GM19099 (cell line): ENCODE data around the gene SPOP.

ENCODE experiments used
- POLR2A ChIP-seq: IDR thresholded peaks from 3 replicates; pipeline ENCODE4 v1.6.1; 2011; ENCODE audit warnings: low read depth; ENCODE audit not compliant: insufficient read length; ENCODE audit errors: extremely low read depth

Gene SPOP

DNA sequence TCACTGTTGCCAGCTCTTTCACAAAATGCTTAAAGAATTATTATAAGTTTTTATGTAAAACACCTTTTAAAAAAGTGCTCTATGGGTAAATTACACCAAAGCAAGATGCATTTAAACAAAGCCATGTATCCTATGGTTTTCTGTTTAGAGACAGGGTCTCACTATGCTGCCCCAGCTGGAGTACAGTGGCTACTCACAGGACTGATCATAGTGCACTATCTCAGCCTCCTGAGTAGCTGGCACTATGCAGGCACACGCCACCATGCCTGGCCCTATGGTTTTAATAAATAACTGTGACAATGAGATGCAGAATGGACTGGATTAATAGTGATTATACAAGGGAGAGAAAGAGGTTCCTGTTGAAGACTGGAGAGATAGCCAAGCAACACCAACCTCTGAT lies 40.2 kb downstream of the SPOP start:
- no peak for TF ChIP-seq POLR2A

DNA sequence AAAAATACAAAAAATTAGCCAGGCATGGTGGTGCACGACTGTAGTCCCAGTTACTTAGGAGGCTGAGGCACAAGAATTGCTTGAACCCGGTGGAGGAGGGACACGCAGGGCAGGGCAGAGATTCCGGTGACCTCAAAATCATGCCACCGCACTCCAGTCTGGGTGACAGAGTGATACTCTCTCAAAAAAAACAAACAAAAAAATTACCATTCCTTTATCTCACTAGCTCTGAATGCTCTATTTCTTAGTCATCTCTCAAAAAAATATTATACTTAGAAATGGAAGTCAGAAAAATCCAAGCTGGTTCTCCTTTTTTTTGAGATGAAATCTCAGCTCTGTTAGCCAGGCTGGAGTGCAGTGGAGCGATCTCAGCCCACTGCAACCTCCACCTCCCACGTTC lies 40.8 kb downstream of the SPOP start:
- TF ChIP-seq POLR2A, result no peak

DNA sequence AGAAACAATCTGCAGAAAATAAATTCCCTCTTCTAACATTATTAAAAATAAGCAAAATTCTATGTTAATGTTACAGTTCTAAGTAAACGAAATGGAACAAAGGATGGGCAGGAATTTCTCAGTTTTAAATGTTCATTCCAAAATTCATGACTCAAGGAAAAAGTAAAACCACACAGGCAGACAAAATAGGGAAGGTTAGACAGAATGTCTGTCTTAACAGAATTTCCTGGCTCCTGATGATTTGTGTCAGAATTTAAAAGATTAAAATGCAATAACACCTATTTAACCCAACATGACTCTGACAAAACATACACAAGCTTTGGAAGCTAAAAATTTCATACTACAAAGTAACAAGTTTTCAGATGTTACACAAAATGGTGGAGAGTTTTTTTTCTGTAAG lies 42.8 kb downstream of the SPOP start:
- no peak for TF ChIP-seq POLR2A

DNA sequence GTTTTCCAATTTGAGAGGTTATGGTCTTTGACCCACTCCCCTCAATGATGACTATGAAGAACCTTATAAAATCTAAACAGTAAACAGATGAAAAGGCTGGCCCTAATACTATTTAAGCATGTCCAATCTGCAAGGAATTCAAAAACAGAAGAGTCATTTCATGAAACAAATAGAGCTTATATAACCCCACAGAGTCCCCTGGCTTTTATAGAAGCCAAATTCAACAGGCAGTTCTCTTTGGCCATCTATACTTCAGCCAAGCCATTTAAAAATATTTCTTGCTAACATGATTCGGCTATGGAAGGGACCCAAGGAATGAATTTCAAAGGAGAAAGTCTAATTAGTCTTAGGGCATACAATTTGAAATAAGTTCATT lies 43.4 kb downstream of the SPOP start:
- no peak for TF ChIP-seq POLR2A

DNA sequence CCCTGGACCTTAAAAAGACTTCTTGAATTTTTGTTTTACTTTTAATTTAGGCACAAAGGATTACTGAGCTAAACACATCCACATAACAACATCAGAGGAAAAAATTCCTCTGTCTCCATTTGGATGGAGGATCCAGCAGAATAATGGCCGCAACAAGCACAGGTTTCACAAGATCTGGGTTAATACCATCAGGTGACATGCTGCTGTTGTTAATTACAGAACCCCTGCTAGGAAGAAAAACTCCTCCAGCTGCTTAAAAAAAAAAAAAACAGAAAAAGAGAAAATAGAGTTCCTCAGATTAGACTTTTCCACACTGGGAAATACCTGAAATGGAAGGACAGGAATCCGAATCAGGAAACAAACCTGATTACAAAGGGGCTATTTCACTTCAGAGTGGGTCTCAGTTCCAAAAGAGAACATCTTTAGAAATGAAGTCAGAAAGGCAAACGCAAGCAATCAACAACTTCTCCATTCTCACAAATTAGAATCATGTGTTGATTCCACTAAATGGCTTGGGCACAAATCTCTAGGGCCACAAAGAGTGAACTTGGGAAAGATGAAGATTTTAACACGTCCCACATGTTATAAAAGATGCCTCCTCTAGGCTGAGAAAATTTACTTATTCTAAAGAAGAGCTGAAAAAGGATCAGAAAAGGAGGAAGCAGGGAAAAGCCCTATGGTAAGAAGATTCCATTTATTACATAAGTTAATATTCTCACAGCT lies 44.0 kb downstream of the SPOP start:
- TF ChIP-seq POLR2A, result no peak

DNA sequence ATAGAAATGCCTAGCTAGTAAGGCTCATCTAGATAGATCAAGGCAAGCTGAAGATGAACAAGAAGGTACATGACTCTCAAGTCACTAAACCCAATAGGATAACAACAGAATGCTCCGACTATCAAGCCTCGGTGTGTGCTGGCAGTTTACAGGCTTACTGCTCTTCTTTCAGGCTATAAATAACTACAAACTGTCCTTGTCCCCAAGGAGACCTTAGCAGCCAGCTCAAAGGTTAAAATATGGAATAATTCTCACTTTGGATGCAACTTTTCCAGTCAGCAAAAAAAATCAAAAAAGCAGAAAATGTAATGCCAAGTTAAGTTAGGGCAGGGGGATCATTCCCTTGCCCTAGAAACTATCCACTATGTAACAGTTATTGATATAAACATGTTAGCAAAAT lies 44.6 kb downstream of the SPOP start:
- TF ChIP-seq POLR2A, result no peak

DNA sequence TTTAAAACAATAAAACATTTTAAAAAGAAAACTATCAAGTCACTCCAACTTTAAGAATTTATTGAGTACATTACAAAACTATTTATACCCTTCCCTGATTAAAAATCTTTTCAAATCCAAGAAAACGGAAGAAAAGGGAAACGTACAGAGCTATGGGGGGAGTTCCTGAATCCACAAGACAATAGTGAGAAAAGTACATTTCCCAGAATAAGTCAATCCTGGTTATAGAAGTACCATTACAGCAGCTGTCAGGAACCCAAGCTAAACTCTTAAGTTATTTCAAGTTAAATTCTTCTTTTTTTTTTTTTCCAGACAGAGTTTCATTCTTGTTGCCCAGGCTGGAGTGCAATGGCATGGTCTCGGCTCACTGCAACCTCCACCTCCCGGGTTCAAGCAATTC lies 45.7 kb downstream of the SPOP start:
- no peak for TF ChIP-seq POLR2A

DNA sequence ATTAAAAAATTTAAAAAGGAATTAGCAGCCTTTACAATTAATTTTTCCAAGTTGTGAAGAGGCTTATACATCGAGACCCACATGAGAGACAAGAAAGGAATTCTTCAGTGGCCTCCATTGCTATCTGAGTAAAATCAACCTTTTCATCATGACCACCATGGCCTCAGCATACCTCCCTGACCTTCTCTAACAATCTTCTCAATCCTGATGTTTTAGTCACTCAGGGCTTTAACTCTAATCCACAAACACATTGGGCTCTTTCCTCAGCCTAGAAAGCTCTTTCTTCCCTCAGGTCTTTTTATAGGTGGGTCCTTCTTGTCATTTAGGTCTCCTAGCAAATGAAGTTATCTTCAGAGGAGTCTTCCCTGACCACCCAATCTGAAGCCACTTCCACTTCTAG lies 46.4 kb downstream of the SPOP start:
- no peak for TF ChIP-seq POLR2A

DNA sequence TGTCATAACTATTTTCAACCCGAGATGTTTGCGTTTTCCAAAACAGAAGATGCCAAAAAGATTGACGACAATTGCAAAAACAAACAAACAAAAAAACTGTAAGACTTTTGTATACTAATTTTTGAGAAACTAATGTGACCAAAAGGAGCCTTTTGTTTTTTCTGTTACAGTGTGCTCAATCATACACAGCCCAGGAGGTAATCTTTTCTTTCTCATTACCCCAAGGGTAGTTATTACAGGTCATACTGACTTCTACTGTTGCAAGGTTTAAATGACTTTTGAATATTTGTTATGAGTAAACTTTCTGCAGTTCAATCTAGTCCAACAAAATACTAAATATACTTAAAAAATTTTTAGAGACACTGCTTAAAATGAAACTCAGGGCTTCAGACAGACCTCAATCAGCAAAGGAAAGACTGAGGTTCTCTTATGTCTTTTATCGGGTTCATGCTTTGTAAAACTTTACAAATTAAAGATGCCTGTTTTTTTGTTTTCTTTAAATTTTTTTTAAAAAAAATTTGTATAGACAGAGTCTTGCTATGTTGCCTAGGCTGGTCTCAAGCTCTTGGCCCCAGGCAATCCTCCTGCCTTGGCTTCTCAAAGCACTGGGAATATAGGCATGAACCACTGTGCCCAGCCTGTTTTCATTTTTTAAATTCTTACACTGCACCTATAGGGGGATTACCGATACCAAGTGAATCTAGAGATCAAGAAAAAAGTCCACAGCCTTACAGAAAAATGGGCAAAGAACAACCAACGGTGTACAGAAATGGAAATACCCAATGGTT lies 47.6 kb downstream of the SPOP start:
- no peak for TF ChIP-seq POLR2A

DNA sequence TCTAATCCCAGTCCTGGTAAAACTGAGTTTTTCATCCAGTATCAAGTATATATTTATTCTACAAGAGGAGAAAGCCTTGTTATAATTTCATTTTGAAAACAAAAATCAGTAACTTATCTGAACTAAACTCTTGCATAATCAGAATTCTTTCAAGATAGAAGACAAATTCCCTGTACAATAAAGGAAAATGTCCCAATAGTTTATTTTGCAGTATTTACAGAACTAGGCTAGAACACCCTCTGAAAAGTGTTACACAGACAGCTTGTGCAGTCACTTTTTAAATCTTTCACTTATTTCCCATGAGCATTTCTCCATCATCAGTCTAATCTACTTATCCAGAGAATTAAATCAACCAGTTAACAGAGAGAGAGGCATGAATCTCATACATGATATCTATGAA lies 48.5 kb downstream of the SPOP start:
- no peak for TF ChIP-seq POLR2A

DNA sequence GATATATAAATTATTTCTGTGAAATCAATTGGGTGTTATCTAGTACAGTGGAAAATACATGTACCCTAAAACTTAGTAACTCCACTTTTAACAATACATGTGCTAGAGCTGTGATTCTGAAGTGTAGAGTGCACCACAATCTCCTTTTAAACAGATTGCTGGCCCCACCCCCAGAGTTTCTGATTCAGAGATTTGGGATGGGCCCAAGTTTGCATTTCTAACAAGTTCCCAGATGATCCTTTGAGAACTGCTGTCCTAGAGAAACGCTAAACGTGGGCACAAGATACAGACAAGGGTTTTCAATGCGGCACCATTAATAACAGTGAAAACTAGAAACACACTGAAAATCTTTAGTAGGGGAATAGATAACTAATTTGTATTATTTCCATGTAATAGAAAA lies 53.0 kb downstream of the SPOP start:
- TF ChIP-seq POLR2A, result no peak

DNA sequence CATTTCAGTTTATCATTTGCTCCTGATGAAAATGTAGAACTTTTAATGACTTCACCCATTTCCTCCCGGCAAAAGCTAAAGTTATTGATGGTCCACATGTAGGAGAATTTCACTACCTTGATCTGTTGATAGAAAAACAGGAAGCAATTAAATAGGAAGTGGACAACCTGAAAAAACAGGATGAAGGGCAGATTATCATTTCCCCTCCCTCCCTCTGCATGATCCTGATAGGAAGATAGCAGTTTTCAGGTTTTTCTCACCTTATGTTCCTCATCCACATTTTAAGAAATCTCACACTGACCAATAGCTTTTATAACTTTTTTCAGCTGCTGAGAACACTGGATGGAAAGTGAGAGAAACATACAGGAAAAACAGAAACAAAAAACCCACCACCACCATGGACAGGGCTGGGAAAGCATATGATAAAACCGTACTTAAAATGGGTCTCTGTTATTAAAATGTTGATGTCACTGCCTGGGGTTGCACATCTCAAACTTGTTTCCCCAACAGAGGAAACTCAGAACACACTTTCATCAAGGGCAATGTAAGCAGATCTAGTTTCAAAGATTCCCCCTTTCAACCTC lies 55.9 kb downstream of the SPOP start:
- TF ChIP-seq POLR2A, result no peak

DNA sequence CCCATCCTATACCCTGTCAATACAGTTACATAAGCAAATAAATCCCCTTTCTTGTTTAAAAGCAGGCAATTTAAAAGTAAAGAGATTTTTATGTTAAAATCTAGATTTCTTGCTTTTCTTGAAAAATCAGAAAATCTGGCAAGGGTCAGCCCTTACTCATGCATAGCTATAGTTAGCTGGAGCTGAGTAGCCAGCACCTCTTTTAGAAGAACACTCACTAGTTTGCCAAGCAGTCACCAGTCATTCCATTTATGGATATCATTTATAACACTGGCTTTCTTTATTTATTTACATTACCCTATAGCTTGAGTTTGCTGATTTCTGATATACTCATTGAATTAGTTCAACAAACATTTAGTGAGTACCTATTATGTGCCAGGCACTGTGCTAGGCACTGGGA lies 56.5 kb downstream of the SPOP start:
- TF ChIP-seq POLR2A, result no peak

DNA sequence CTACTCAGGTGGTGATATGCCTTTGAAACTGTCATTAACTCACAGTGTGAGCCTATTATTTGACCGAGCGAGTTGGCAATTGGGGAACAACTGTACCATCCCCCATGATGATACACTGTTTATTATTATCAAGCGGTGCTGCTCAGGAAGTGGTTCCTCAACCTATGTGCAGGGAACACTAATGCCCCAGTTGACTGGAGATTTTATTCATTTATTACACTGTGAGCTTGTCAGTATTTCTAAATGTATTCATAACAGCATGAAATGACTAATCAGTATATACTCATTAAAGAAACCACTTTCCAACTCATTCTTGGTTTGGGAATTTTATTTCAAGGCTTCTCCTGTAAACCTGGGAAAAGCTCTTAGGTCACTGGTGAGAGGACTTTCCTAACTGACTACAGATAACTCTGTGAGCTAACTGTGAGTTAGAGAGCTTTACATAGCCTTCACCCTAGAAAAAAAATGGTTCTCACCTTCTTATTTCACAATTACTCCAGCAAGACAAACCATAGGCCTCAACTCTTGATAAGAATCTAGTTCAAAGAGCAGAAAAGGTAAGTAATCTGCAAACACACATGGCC lies 59.8 kb downstream of the SPOP start:
- no peak for TF ChIP-seq POLR2A

DNA sequence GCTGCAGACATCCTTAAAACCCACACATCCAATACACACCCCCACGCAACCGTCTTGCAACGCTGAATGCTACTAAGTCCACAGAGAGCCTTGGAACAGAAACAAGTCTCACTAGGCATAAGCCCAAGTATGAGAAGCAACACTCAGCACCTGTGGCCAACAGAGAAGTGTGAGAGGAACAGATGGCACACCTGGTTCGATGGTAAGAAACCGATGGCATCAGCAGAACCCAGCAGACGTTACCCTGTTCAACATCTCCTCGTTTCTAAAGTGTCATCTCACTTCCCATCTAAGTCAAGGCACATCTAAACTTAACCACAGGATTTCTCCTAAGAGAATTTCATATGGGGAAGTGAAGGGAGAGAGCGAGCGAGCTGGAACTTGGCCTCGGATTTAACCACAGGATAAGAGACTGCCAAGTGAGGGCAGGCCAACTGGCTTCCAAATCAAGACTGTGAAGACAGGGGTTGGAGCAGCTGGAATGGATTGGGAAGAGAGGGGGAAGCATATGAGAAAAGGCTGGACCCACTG lies 61.2 kb downstream of the SPOP start:
- no peak for TF ChIP-seq POLR2A
